GM23248 (cell line): ENCODE results near the gene BCL2. TPM values are rescaled to one million over a fixed set of nuclear protein-coding genes. Genes with fewer than 3 reads are reported as not detected.
A peak's percentile ranks its signal among the peaks of the same experiment; 100 is the strongest.
"Not testable (repeated sequence)": the region's sequence is repeated elsewhere in the genome, so short reads cannot be mapped to it uniquely, and the experiment has no call there.

Experiments used
- DNase-seq: peaks from one replicate; pipeline ENCODE4 v3.0.0-alpha.2; 2015
- H2AFZ ChIP-seq: fragments of 200-600 bp; sonication (generic); 2 replicates; pipeline ENCODE4 v1.6.1; 2016; ENCODE audit warnings: antibody characterized with exemption
- H3F3A ChIP-seq: fragments of 200-600 bp; sonication (generic); 2 replicates; pipeline ENCODE4 v1.6.1; 2016; ENCODE audit warnings: mild to moderate bottlenecking, antibody characterized with exemption, mixed run types; ENCODE audit not compliant: insufficient read depth
- H3K27ac ChIP-seq: fragments of 200-600 bp; sonication (generic); 2 replicates; pipeline ENCODE4 v1.5.1; 2016; ENCODE audit warnings: mild to moderate bottlenecking
- H3K27me3 ChIP-seq: fragments of 200-600 bp; sonication (generic); replicated peaks from 2 replicates; pipeline ENCODE4 v1.6.1; 2016; ENCODE audit warnings: mild to moderate bottlenecking; ENCODE audit not compliant: insufficient read depth
- H3K36me3 ChIP-seq: fragments of 200-600 bp; sonication (generic); 2 replicates; pipeline ENCODE4 v1.6.1; 2016; ENCODE audit warnings: low read depth, mild to moderate bottlenecking
- H3K4me1 ChIP-seq: fragments of 200-600 bp; sonication (generic); 2 replicates; pipeline ENCODE4 v1.6.1; 2016; ENCODE audit warnings: mild to moderate bottlenecking; ENCODE audit not compliant: insufficient read depth
- H3K4me2 ChIP-seq: fragments of 200-600 bp; sonication (generic); one replicate; pipeline ENCODE4 v1.6.1; 2016; ENCODE audit warnings: mild to moderate bottlenecking; ENCODE audit not compliant: unreplicated experiment
- H3K4me3 ChIP-seq: fragments of 200-600 bp; sonication (generic); 2 replicates; pipeline ENCODE4 v1.5.1; 2016; ENCODE audit warnings: mild to moderate bottlenecking
- H3K79me2 ChIP-seq: fragments of 200-600 bp; sonication (generic); 2 replicates; pipeline ENCODE4 v1.6.1; 2016; ENCODE audit warnings: mild to moderate bottlenecking; ENCODE audit not compliant: insufficient read depth
- H3K9ac ChIP-seq: fragments of 200-600 bp; sonication (generic); 2 replicates; pipeline ENCODE4 v1.6.1; 2016; ENCODE audit warnings: mild to moderate bottlenecking
- H3K9me2 ChIP-seq: fragments of 200-600 bp; sonication (generic); 2 replicates; pipeline ENCODE4 v1.6.1; 2016; ENCODE audit warnings: mixed run types, mild to moderate bottlenecking, moderate library complexity; ENCODE audit not compliant: insufficient read depth
- H3K9me3 ChIP-seq: fragments of 200-600 bp; sonication (generic); one replicate; pipeline ENCODE4 v1.6.1; 2017; ENCODE audit warnings: low read depth
- H4K20me1 ChIP-seq: fragments of 200-600 bp; sonication (generic); 2 replicates; pipeline ENCODE4 v1.6.0; 2016; ENCODE audit not compliant: insufficient read depth
- EZH2 ChIP-seq: fragments of 200-600 bp; sonication (generic); IDR thresholded peaks from 2 replicates; pipeline ENCODE4 v1.6.1; 2018; ENCODE audit warnings: antibody characterized with exemption, mild to moderate bottlenecking; ENCODE audit not compliant: insufficient read depth, poor library complexity, severe bottlenecking
- EZH2phosphoT487 ChIP-seq: fragments of 200-600 bp; sonication (generic); IDR thresholded peaks from 2 replicates; pipeline ENCODE4 v1.6.1; 2018; ENCODE audit warnings: antibody characterized with exemption, moderate library complexity, mild to moderate bottlenecking, low read depth; ENCODE audit not compliant: insufficient read depth
- WGBS, 2 experiments: methylation state at CpG; one replicate each; pipeline ENCODE4 v1.1.6; 2015 to 2017; ENCODE audit warnings: low lambda C conversion rate in 2 of 2, low coverage in 1 of 2; ENCODE audit errors: missing lambda C conversion rate in 2 of 2; 5-methylcytosine and 5-hydroxymethylcytosine counted together
- in situ Hi-C: fragments of 300-500 bp; cut with MboI; formaldehyde crosslinking; loops from 2 replicates; pipeline ENCODE4 v1.15.0; 2020
- polyA plus RNA-seq: library from polyadenylated mRNA; unstranded; fragments of >200 nt; fragmentation: Nextera tagmentation; extraction: Ambion mirVana; gene quantifications from 2 replicates; pipeline ENCODE4 v1.2.1, GENCODE V29; 2016
- total RNA-seq: library from RNA; depleted of rRNA; stranded (reverse); fragments of >200 nt; shearing (Covaris generic); gene quantifications from 2 replicates; pipeline ENCODE4 v1.2.3, GENCODE V29; 2014

The BCL2 gene
- total and polyA plus RNA-seq, 2 experiments from 2014 or later, result 0.30 to 1.5 TPM

DNA sequence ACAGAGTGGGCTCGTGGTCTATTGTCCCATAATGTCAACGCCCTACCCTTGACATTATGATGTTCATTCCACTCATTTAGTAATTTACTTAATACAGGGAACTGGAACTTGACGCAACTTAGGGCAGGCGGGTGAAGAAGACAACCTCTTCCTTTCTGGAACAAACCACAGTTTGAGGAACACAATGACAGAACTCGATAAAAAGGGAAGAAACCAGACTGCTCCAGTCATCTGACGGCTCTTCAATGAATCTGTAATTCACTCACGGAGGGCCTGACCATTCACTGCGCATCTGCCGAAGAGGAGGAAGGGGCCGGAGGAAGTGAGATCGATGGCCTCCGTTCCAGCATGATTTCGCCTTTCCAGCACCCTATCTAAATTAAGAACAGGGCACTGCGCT lies 83.2 kb downstream of the BCL2 start:
- peaks cover 25% of the 10 kb centered on the region for H3F3A ChIP-seq
- no peaks in the 10 kb centered on the region for H3K27me3 ChIP-seq
- H3K79me2 ChIP-seq, result no peaks in the 10 kb centered on the region
- no peak overlapping the region for H3K27ac ChIP-seq
- H2AFZ ChIP-seq, result peak overlapping the region; percentile 93
- no peaks in the 10 kb centered on the region for H3K36me3 ChIP-seq
- 0 out of 2 replicates have a peak overlapping the region, but pooled peaks have one; percentile 67 for H3K4me3 ChIP-seq
- H3K4me2 ChIP-seq, result peak overlapping the region; percentile 94
- H3K9me3 ChIP-seq, result no peaks in the 10 kb centered on the region
- TF ChIP-seq EZH2, result no peak
- TF ChIP-seq EZH2phosphoT487, result no peak
- no peak for DNase-seq
- H3K4me1 ChIP-seq, result peaks cover 21% of the 10 kb centered on the region
- H3K9ac ChIP-seq, result no peak overlapping the region
- H3K9me2 ChIP-seq, result no peaks in the 10 kb centered on the region
- WGBS, 2 experiments, result 82 to 84% methylated on average over 14 of the region's 14 CpGs
- in situ Hi-C loops, result no loop called here
- no peaks in the 10 kb centered on the region for H4K20me1 ChIP-seq

GRCh38 chr18:63235920-63236319 lies 83.6 kb downstream of the BCL2 start:
- H3K79me2 ChIP-seq, H3K9ac ChIP-seq, H3K4me3 ChIP-seq, H3K36me3 ChIP-seq, H3K9me3 ChIP-seq, H4K20me1 ChIP-seq, DNase-seq, H3K27ac ChIP-seq, H2AFZ ChIP-seq, H3K4me2 ChIP-seq, H3K27me3 ChIP-seq, H3K9me2 ChIP-seq, in situ Hi-C loops: not testable (repeated sequence)
- Histone ChIP-seq H3F3A (peaks cover 25% of the 10 kb centered on the region), H3K4me1 (peaks cover 21% of the 10 kb centered on the region)
- WGBS, 2 experiments, result 90 to 91% methylated on average over 4 of the region's 4 CpGs

- no peaks in the 10 kb centered on the region for H3K9me3 ChIP-seq
These were observed 84.7 kb downstream of the BCL2 start for GRCh38 chr18:63234841-63235240.

GRCh38 chr18:63234432-63234831 lies 85.1 kb downstream of the BCL2 start:
- H3K4me3 ChIP-seq, result no peak overlapping the region
- in situ Hi-C loops, result no loop called here

More at GRCh38 chr18:63234841-63235240, 84.7 kb downstream of the BCL2 start:
- no peaks in the 10 kb centered on the region for H3K9me2 ChIP-seq
- TF ChIP-seq EZH2 (no peak), EZH2phosphoT487 (no peak)
- in situ Hi-C loops, result no loop called here
- H3F3A ChIP-seq, result peaks cover 25% of the 10 kb centered on the region
- WGBS, 2 experiments, result 92 to 97% methylated on average over 3 of the region's 3 CpGs
- no peak overlapping the region for H2AFZ ChIP-seq
- DNase-seq, result no peak
- H3K36me3 ChIP-seq, result no peaks in the 10 kb centered on the region
- no peak overlapping the region for H3K9ac ChIP-seq
- no peak overlapping the region for H3K4me2 ChIP-seq
- no peaks in the 10 kb centered on the region for H3K79me2 ChIP-seq
- H3K4me3 ChIP-seq, result no peak overlapping the region
- no peak overlapping the region for H3K27ac ChIP-seq
- H3K4me1 ChIP-seq, result peaks cover 21% of the 10 kb centered on the region
- no peaks in the 10 kb centered on the region for H3K27me3 ChIP-seq
- no peaks in the 10 kb centered on the region for H4K20me1 ChIP-seq

DNA sequence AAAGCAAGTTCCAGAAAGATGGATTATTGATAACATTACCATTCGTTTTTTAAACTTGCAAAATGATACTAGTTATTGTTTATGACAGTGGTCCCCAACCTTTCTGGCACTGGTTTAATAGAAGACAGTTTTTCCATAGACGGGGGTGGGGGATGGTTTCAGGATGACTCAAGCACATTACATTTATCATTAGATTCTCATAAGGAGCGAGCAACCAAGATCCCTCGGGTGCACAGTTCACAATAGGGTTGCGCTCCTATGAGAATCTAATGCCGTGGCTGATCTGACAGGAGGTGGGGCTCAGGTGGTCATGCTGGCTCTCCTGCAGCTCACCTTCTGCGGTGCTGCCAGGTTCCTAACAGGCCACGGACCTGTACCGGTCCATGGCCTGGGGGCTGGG lies 86.2 kb downstream of the BCL2 start:
- Histone ChIP-seq H3K9me3 (no peaks in the 10 kb centered on the region), H3K9ac (no peak overlapping the region), H3K36me3 (no peaks in the 10 kb centered on the region), H3K27me3 (no peaks in the 10 kb centered on the region), H3K27ac (no peak overlapping the region), H3F3A (peaks cover 15% of the 10 kb centered on the region), H3K9me2 (no peaks in the 10 kb centered on the region), H3K4me3 (no peak overlapping the region), H2AFZ (no peak overlapping the region), H3K4me1 (peaks cover 13% of the 10 kb centered on the region), H3K79me2 (no peaks in the 10 kb centered on the region), H4K20me1 (no peaks in the 10 kb centered on the region), H3K4me2 (no peak overlapping the region)
- DNase-seq, result no peak
- TF ChIP-seq EZH2 (no peak), EZH2phosphoT487 (no peak)
- in situ Hi-C loops, result no loop called here
- 70 to 78% methylated on average over 9 of the region's 9 CpGs for WGBS, 2 experiments

More at GRCh38 chr18:63234432-63234831, 85.1 kb downstream of the BCL2 start:
- 96 to 97% methylated on average over 5 of the region's 5 CpGs for whole genome bisulfite sequencing, 2 experiments
- H3K27me3 ChIP-seq, result no peaks in the 10 kb centered on the region
- H3K9me2 ChIP-seq, result no peaks in the 10 kb centered on the region
- no peak for DNase-seq
- H3K9ac ChIP-seq, result no peak overlapping the region
- H3K79me2 ChIP-seq, result no peaks in the 10 kb centered on the region
- H3K4me2 ChIP-seq, result no peak overlapping the region
- no peaks in the 10 kb centered on the region for H3K36me3 ChIP-seq
- peaks cover 21% of the 10 kb centered on the region for H3K4me1 ChIP-seq
- H2AFZ ChIP-seq, result no peak overlapping the region
- H3K27ac ChIP-seq, result no peak overlapping the region
- no peak for TF ChIP-seq EZH2phosphoT487
- no peak for TF ChIP-seq EZH2
- no peaks in the 10 kb centered on the region for H3K9me3 ChIP-seq
- H3F3A ChIP-seq, result peaks cover 25% of the 10 kb centered on the region
- no peaks in the 10 kb centered on the region for H4K20me1 ChIP-seq
